GM21717 (cell line): Measurements from ENCODE around the gene CDT1.

ENCODE experiments used
- ATAC-seq: cut with Tn5 transposase; IDR thresholded peaks from one replicate; pipeline ENCODE4 v1.9.1; 2021; ENCODE audit warnings: mild to moderate bottlenecking, moderate library complexity; ENCODE audit not compliant: unreplicated experiment

Gene CDT1

DNA sequence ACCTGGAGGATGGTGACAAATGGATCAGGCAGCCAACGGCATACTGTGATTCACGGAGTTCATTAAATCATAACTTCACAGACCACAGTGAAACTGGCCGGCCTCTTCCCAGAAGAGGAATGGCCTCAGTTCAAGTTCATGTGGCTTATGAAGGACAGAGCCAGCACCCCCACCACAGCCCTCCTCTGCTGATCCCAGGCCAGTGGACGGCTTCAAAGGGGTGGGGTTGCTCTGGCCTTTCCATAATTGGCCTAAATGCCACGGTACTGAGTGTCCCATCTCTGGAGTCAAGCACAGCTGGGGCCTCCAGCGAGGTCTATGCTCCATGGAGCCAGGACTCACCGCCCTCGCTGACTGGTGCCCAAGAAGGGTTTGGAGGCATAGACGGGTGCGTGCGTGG, 31.8 kb downstream of the CDT1 start:
- no peak for ATAC-seq

- no peak for ATAC-seq
Observed at GRCh38 chr16:88835818-88836217, 32.2 kb downstream of the CDT1 start.

DNA sequence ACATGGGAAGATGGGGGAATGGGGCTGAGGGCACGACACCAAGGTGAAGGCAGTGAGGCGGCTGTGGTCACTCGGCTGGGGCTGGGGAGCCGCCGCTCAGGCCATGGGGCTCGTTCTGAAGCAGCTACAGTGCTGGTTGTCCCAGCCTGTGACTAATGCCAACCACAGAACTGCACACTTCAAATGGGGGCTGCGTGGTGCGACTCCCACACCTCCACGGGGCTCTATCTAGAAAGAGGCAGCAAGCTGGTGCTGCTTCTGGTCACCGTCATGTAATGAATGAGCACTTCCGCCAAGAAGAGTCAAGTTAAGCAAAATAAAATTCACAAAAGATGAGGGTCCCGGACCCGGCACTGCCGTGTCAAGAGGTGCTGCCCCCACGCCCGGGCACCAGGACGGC, 33.2 kb downstream of the CDT1 start:
- ATAC-seq, result no peak

DNA sequence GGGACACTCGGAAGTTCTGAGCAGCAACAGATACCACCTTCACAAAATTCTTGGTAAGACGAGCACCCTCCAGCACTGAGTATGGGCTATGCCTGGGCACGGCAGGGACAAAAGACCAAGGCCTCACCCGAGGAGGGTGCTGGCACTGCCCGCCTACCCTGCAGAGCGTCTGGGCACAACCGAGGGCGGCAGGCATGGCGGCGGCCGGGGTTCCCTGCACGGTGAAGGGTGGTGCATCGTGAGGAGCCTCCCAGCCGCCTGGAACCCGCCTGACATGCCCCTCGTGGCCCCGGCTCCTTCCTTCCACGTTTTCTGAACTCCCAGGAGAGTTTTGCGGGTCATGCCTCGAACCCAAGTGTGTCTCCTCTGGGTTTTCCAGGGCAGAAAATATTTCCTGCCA, 34.2 kb downstream of the CDT1 start:
- no peak for ATAC-seq

DNA sequence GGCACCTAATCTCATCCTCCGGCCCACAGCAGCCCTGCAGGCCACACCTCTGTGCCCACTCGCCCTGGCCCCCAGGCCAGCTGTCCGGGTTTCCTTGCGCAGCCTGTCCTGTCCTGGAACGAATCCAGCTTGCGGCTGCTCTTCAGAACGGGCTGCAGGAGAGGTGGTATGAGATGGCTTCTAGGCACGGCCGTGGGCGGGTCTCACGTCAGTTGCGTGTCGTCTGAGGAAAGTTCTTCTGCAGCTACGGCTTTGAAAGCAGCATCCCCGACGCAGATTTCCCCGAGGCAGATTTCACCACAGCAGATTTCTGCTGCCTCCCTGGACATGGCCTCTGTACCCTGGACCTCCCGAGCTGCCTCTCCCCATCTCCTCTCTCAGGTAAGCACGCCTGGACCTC, 35.0 kb downstream of the CDT1 start:
- no peak for ATAC-seq

- ATAC-seq, result no peak
Observed at GRCh38 chr16:88839026-88839529, 35.5 kb downstream of the CDT1 start.

- no peak for ATAC-seq
Observed at GRCh38 chr16:88839745-88840599, 36.4 kb downstream of the CDT1 start.

DNA sequence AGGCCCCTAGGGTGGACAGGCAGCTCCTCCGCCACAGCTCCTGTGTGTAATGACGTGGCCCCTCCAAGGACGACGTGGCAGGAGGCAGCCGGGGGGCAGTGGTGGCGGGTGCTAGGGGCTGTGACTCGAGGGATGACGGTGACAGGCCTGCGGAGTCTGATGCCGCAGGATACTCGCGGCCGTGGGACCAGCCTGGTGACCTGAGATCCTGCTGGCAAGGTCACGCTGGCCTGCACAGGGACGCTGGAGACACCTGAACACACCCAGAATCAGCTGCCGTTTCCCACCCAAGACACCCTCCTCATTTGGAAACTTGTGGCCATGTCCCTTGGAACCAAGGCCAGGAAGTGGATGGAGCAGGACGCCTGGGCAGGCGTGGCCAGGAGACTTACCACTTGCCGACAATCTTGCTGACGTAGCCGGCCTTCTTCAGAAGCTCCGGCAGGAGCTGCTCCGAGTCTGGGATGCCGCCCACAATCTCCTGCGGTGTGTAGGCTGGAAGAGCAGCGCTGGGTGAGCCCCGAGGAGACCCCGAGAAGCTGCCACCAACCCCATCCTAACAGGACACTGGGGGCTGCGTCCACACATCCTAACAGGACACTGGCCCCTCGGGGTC, 37.1 kb downstream of the CDT1 start:
- ATAC-seq, result no peak

- no peak for ATAC-seq
Observed at GRCh38 chr16:88841521-88842307, 38.1 kb downstream of the CDT1 start.

DNA sequence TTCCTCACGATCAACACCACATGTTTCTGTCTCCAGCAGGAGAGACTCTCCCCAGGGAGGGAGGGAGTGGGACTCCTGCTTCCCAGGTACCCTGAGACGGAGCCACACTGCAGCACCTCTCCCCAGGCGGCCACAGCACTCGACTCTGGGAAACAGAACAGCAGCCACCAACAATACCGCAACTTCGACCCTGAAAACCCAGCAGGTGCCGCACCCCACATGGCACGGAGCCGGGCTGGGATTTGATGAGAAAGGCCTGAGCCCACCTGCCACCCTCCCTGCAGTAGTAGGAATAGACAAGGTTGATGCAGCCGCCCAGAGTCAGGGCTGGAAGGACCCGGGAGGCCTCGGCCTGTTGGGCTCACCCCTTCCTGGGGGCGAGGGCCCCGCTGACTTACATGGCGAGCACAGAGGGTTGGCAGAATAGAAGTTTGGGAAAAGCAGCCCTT, 38.7 kb downstream of the CDT1 start:
- no peak for ATAC-seq

- no peak for ATAC-seq
Observed at GRCh38 chr16:88842806-88843205, 39.2 kb downstream of the CDT1 start.

GRCh38 chr16:88843256-88843655, 39.7 kb downstream of the CDT1 start:
- no peak for ATAC-seq

- ATAC-seq, result no peak
Observed at GRCh38 chr16:88844419-88845036, 40.9 kb downstream of the CDT1 start.

GRCh38 chr16:88846088-88846487, 42.5 kb downstream of the CDT1 start:
- ATAC-seq, result no peak

DNA sequence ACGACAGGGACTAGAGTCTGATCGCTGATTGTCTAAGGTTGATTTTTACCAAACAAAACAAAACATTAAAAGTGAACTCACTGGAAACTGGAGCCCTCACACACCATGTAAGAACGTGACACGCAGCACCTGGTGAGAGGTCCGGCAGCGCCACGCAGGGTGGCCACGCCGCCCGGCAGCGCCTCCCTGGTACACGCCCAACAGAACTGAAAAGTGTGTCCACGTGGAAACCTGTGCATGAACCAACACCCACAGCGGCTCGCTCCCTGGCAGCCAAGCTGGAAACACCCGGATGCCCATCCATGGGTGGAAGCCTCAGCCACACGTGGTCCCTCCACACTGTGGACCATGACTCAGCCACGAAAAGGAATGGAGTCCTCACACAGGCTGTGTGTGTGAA, 44.1 kb downstream of the CDT1 start:
- ATAC-seq, result no peak

DNA sequence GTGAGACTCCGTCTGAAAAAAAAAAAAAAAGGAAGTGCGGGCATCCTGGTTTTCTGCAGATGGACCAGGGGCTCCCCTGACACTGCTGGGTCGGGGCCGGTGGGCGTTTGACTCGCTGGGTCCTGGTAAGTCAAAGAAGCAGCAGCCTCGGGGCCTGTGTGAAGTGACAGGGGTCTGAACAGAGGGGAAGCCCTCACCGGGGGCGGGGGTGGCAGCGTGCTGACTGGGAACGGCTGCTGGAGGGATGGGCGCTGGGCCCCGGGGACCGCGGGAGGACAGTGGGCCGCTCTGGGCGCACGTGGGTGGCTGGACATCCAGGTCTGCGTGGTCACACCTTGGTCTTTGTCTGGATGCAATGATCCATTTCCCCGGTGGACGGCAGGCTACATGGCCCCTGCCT, 45.0 kb downstream of the CDT1 start:
- ATAC-seq, result no peak

DNA sequence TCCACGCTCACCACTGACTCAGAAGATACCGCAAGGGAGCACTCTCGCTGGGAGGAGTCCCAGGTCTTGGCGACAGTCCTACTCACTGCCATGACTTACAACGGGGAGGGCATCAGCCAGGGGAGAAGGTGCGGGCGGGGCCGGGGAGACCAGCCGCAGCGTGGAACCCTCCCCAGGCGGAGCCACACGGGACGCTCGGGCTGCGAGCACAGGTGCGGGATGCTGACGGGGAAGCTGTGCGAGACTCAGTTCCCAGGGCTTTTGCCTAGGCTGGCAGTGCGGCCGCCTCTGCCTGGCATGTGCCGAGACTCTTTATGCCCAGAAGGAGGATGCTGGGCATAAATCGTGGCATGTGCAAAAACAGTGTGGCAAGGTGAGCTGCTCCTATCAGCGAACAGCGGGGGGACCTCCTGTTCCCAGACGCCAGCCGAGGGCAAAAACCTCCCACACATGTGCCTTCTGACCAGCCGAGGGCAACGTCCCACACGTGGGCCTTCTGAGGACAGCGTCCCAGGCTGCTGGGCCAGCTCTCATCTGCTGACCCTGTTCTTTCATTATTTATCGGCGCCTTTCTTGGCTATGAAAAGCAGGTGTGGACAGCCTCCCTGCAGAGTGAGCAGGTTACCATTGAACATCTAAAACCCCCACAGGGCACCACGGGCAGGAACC, 47.1 kb downstream of the CDT1 start:
- ATAC-seq, result no peak

DNA sequence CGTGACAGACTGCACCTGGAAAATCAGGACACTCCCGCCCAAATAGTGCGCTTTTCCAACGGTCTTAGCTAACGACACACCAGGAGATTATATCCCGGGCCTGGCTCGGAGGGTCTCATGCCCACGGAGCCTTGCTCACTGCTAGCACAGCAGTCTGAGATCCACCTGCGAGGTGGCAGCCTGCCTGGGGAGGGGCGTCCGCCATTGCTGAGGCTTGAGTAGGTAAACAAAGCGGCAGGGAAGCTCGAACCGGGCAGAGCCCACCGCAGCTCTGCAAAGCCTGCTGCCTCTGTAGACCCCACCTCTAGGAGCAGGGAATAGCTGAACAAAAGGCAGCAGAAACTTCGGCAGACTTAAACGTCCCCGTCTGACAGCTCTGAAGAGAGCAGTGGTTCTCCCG, 48.0 kb downstream of the CDT1 start:
- no peak for ATAC-seq

DNA sequence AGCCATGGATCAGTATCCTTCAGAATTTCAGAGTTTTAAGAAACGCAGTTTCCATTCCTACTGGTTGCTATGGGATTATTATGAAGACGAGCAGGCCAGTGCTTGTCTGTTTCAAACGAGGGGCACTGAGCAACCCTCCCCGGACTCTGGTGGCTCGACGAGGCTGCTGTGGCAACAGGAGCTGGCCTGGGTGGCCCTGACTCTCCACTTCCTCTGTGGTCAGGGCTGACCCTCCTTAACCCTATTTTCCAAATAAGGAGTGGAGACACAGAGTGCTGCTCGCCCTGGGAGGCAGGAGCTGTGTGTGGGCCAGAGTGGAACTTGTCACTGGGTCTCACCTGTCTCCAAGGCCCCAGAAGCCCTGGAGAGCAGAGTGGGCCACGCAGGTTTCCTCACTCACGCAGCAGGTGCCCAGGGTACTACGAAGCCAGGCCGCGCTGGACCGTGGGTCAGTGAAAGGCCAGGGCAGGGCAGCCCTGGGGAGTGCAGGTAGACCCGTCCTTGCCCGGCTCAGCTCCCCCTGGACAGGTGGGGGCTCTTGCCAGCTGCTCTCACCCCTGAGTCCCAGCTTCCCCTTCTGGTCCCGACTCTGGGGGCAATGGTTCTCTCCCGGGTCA, 49.8 kb downstream of the CDT1 start:
- ATAC-seq, result no peak
